Measurements from ENCODE around the gene RHBDD3.

The RHBDD3 gene

GRCh38 chr22:29268511-29269229 is 889 bp upstream of the RHBDD3 start:
- no peak for TF ChIP-seq ESRRG (CRISPR knock-in tag; IDR thresholded peaks at IDR 0.05)
- no peak for TF ChIP-seq TCF4 (CRISPR knock-in tag; IDR thresholded peaks at IDR 0.05; ENCODE audit: borderline replicate concordance)
- no peak for TF ChIP-seq POU6F1 (CRISPR knock-in tag; IDR thresholded peaks at IDR 0.05; ENCODE audit: borderline replicate concordance, low read depth)
- TF ChIP-seq ARNTL (CRISPR knock-in tag; IDR thresholded peaks at IDR 0.05; ENCODE audit: borderline replicate concordance, low read depth), result no peak
- TF ChIP-seq ISL1 (CRISPR knock-in tag; IDR thresholded peaks at IDR 0.05), result no peak
- ATAC-seq, result peak; percentile 36

- TF ChIP-seq ZNF565 (CRISPR knock-in tag; conservative IDR thresholded peaks at IDR 0.05; ENCODE audit: low read depth) (no peak), ZFP3 (CRISPR knock-in tag; IDR thresholded peaks at IDR 0.05) (no peak), ESRRG (CRISPR knock-in tag; IDR thresholded peaks at IDR 0.05) (no peak), CREB5 (CRISPR knock-in tag; IDR thresholded peaks at IDR 0.05; ENCODE audit: low read depth) (no peak), POU6F1 (CRISPR knock-in tag; IDR thresholded peaks at IDR 0.05; ENCODE audit: borderline replicate concordance, low read depth) (no peak), ZC3H10 (CRISPR knock-in tag; IDR thresholded peaks at IDR 0.05) (no peak), ARNTL (CRISPR knock-in tag; IDR thresholded peaks at IDR 0.05; ENCODE audit: borderline replicate concordance, low read depth) (no peak), PPARA (CRISPR knock-in tag; IDR thresholded peaks at IDR 0.05; ENCODE audit: borderline replicate concordance) (no peak), TOX (CRISPR knock-in tag; IDR thresholded peaks at IDR 0.05; ENCODE audit: borderline replicate concordance) (no peak), TCF4 (CRISPR knock-in tag; IDR thresholded peaks at IDR 0.05; ENCODE audit: borderline replicate concordance) (no peak)
- no peak for ATAC-seq
These were observed 321 bp downstream of the RHBDD3 start for GRCh38 chr22:29267462-29267857.

- ATAC-seq, result peak; percentile 19
- TF ChIP-seq ZNF70 (CRISPR knock-in tag; IDR thresholded peaks at IDR 0.05) (peak; percentile 34; the same call in 1 of the 2 replicates), PATZ1 (CRISPR knock-in tag; IDR thresholded peaks at IDR 0.05; ENCODE audit: borderline replicate concordance) (no peak), PPARA (CRISPR knock-in tag; IDR thresholded peaks at IDR 0.05; ENCODE audit: borderline replicate concordance) (no peak), CREB5 (CRISPR knock-in tag; IDR thresholded peaks at IDR 0.05; ENCODE audit: low read depth) (no peak), ZFP3 (CRISPR knock-in tag; IDR thresholded peaks at IDR 0.05) (peak; percentile 99)
These were observed 968 bp downstream of the RHBDD3 start for GRCh38 chr22:29266564-29267461.

- ATAC-seq, result no peak
- TF ChIP-seq TSHZ2 (CRISPR knock-in tag; IDR thresholded peaks at IDR 0.05) (no peak), PATZ1 (CRISPR knock-in tag; IDR thresholded peaks at IDR 0.05; ENCODE audit: borderline replicate concordance) (no peak), ZFP30 (CRISPR knock-in tag; IDR thresholded peaks at IDR 0.05) (no peak), CSRNP3 (CRISPR knock-in tag; IDR thresholded peaks at IDR 0.05) (no peak), RARB (CRISPR knock-in tag; IDR thresholded peaks at IDR 0.05) (no peak), CSDC2 (CRISPR knock-in tag; IDR thresholded peaks at IDR 0.05) (no peak), TCF4 (CRISPR knock-in tag; IDR thresholded peaks at IDR 0.05; ENCODE audit: borderline replicate concordance) (no peak), ZNF565 (CRISPR knock-in tag; conservative IDR thresholded peaks at IDR 0.05; ENCODE audit: low read depth) (no peak)
These were observed 1.9 kb downstream of the RHBDD3 start for GRCh38 chr22:29265929-29266328.

All from SK-N-SH treated with all-trans-retinoic acid at 6 μM for 48 hours (cell line).